Panc1 (cell line): Measurements from ENCODE around the gene CCN5. TPM values are rescaled to one million over a fixed set of nuclear protein-coding genes. Genes with fewer than 3 reads are reported as not detected.

Experiments
- ATAC-seq: fragments of 200-7000 bp; cut with Tn5 transposase; 2 replicates; pipeline ENCODE4 v1.9.1; 2020; ENCODE audit warnings: mild to moderate bottlenecking, moderate library complexity
- BruUV-seq: library from RNA; stranded (reverse); fragments of 400-500 nt; replicated peaks from 2 replicates; lab custom pipeline; 2021; lab: Mats Ljungman, UMichigan
- CTCF ChIA-PET: fragments of 300-600 bp; sonication (Branson Sonifier 250); formaldehyde crosslinking; loops from one replicate; lab custom pipeline; 2022; ENCODE audit warnings: antibody characterized with exemption; lab: Charles Lee
- POLR2A ChIA-PET: fragments of 300-600 bp; sonication (Branson Sonifier 250); formaldehyde crosslinking; loops from one replicate; lab custom pipeline; 2022; ENCODE audit warnings: antibody characterized with exemption; lab: Charles Lee
- DNase-seq: peaks from one replicate; pipeline ENCODE4 v3.0.0-alpha.2; 2010; ENCODE audit warnings: low read depth, low spot score
- H3K27ac ChIP-seq: 2 replicates; pipeline ENCODE4 v1.5.1; 2011; ENCODE audit warnings: mild to moderate bottlenecking, low read length, inconsistent platforms
- H3K27me3 ChIP-seq: fragments of 200-500 bp; sonication (Bioruptor generic); 2 replicates; pipeline ENCODE4 v1.6.0; 2014; ENCODE audit warnings: low read length, inconsistent platforms; ENCODE audit not compliant: control insufficient read depth, insufficient read depth
- H3K36me3 ChIP-seq: fragments of 200-500 bp; sonication (Bioruptor generic); 2 replicates; pipeline ENCODE4 v1.5.1; 2014; ENCODE audit warnings: inconsistent platforms, mild to moderate bottlenecking, low read length, moderate library complexity; ENCODE audit not compliant: control insufficient read depth, insufficient read depth
- H3K4me1 ChIP-seq: 2 replicates; pipeline ENCODE4 v1.5.1; 2011; ENCODE audit warnings: inconsistent platforms, mild to moderate bottlenecking, low read length, moderate library complexity; ENCODE audit not compliant: control insufficient read depth, insufficient read depth
- H3K4me3 ChIP-seq, 2 experiments: 2 replicates each; pipeline ENCODE4 v1.5.1; 2011 to 2012; ENCODE audit warnings: low read depth in 2 of 2, low read length in 2 of 2, mild to moderate bottlenecking in 2 of 2, inconsistent platforms in 1 of 2, moderate library complexity in 1 of 2
- H3K9me3 ChIP-seq: fragments of 200-500 bp; sonication (Bioruptor generic); 2 replicates; pipeline ENCODE4 v1.5.1; 2014; ENCODE audit warnings: low read depth, mild to moderate bottlenecking, inconsistent platforms, low read length, moderate library complexity; ENCODE audit not compliant: control insufficient read depth, insufficient read depth
- POLR2AphosphoS5 ChIP-seq: IDR thresholded peaks from 2 replicates; pipeline ENCODE4 v1.6.1; 2012; ENCODE audit warnings: mild to moderate bottlenecking, low read depth, low read length, moderate library complexity
- SIN3A ChIP-seq: IDR thresholded peaks from 2 replicates; pipeline ENCODE4 v1.6.1; 2012; ENCODE audit warnings: low read depth, mild to moderate bottlenecking, low read length, moderate library complexity, borderline replicate concordance; ENCODE audit not compliant: insufficient read depth
- TCF7L2 ChIP-seq: IDR thresholded peaks from 2 replicates; pipeline ENCODE4 v1.6.1; 2011; ENCODE audit warnings: mild to moderate bottlenecking, low read depth, low read length, inconsistent platforms
- in situ Hi-C: cut with HindIII; loops from 2 replicates; pipeline ENCODE4 v1.10.0; 2016; ENCODE audit warnings: low sequenced_read_pairs, low pct_unique_long_range_greater_than_20kb
- intact Hi-C: fragments of 100-400 bp; cut with micrococcal nuclease; formaldehyde crosslinking; loops from one replicate; pipeline ENCODE4 v1.10.0; 2022; ENCODE audit not compliant: unreplicated experiment
- total RNA-seq: library from RNA; stranded (reverse); gene quantifications from one replicate; pipeline ENCODE4 v1.2.1, GENCODE V29; 2021; ENCODE audit not compliant: unreplicated experiment
- TF ChIP-seq, protein P1 (sequence below), 2 experiments: IDR thresholded peaks; 2 replicates each; pipeline ENCODE4 v1.6.1; 2011 to 2012; ENCODE audit warnings: low read depth in 2 of 2, control low read depth in 1 of 2, low read length in 1 of 2, mild to moderate bottlenecking in 1 of 2, moderate library complexity in 1 of 2; ENCODE audit not compliant: insufficient read depth in 1 of 2
- TF ChIP-seq, protein P2 (sequence below): fragments of 450-650 bp; IDR thresholded peaks from 2 replicates; pipeline ENCODE4 v1.5.1; 2017; ENCODE audit warnings: mild to moderate bottlenecking

CCN5 gene
- total RNA-seq, 1 experiment from 2014 or later = 15.2 TPM

- peaks cover 40% of the 10 kb centered on the region for H3K4me1 ChIP-seq
- H3K27ac ChIP-seq = peak overlapping the region; percentile 99; the same call in 1 of the 2 replicates
- H3K36me3 ChIP-seq = no peaks in the 10 kb centered on the region
- TF ChIP-seq SIN3A (no peak), TCF7L2 (no peak), POLR2AphosphoS5 (no peak)
- TF ChIP-seq, protein P1, sequence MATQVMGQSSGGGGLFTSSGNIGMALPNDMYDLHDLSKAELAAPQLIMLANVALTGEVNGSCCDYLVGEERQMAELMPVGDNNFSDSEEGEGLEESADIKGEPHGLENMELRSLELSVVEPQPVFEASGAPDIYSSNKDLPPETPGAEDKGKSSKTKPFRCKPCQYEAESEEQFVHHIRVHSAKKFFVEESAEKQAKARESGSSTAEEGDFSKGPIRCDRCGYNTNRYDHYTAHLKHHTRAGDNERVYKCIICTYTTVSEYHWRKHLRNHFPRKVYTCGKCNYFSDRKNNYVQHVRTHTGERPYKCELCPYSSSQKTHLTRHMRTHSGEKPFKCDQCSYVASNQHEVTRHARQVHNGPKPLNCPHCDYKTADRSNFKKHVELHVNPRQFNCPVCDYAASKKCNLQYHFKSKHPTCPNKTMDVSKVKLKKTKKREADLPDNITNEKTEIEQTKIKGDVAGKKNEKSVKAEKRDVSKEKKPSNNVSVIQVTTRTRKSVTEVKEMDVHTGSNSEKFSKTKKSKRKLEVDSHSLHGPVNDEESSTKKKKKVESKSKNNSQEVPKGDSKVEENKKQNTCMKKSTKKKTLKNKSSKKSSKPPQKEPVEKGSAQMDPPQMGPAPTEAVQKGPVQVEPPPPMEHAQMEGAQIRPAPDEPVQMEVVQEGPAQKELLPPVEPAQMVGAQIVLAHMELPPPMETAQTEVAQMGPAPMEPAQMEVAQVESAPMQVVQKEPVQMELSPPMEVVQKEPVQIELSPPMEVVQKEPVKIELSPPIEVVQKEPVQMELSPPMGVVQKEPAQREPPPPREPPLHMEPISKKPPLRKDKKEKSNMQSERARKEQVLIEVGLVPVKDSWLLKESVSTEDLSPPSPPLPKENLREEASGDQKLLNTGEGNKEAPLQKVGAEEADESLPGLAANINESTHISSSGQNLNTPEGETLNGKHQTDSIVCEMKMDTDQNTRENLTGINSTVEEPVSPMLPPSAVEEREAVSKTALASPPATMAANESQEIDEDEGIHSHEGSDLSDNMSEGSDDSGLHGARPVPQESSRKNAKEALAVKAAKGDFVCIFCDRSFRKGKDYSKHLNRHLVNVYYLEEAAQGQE (IDR thresholded peaks at IDR 0.05; ENCODE audit: insufficient read depth in 1 of 2, low read depth in 2 of 2, low read length in 1 of 2) = no peak
- TF ChIP-seq, protein P2, sequence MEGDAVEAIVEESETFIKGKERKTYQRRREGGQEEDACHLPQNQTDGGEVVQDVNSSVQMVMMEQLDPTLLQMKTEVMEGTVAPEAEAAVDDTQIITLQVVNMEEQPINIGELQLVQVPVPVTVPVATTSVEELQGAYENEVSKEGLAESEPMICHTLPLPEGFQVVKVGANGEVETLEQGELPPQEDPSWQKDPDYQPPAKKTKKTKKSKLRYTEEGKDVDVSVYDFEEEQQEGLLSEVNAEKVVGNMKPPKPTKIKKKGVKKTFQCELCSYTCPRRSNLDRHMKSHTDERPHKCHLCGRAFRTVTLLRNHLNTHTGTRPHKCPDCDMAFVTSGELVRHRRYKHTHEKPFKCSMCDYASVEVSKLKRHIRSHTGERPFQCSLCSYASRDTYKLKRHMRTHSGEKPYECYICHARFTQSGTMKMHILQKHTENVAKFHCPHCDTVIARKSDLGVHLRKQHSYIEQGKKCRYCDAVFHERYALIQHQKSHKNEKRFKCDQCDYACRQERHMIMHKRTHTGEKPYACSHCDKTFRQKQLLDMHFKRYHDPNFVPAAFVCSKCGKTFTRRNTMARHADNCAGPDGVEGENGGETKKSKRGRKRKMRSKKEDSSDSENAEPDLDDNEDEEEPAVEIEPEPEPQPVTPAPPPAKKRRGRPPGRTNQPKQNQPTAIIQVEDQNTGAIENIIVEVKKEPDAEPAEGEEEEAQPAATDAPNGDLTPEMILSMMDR = no peak
- no TSS peak for BruUV-seq
- no peak overlapping the region for H3K4me3 ChIP-seq
- ChIA-PET CTCF (no interaction called here), POLR2A (no interaction called here)
- no peaks in the 10 kb centered on the region for H3K27me3 ChIP-seq
- no peaks in the 10 kb centered on the region; the same call in 1 of the 2 replicates for H3K9me3 ChIP-seq
- no peak for DNase-seq
- in situ Hi-C loops = no loop called here
- intact Hi-C loops = no loop called here
- no peak for ATAC-seq
Observed at GRCh38 chr20:44735816-44736169, 20.6 kb downstream of the CCN5 start.

DNA sequence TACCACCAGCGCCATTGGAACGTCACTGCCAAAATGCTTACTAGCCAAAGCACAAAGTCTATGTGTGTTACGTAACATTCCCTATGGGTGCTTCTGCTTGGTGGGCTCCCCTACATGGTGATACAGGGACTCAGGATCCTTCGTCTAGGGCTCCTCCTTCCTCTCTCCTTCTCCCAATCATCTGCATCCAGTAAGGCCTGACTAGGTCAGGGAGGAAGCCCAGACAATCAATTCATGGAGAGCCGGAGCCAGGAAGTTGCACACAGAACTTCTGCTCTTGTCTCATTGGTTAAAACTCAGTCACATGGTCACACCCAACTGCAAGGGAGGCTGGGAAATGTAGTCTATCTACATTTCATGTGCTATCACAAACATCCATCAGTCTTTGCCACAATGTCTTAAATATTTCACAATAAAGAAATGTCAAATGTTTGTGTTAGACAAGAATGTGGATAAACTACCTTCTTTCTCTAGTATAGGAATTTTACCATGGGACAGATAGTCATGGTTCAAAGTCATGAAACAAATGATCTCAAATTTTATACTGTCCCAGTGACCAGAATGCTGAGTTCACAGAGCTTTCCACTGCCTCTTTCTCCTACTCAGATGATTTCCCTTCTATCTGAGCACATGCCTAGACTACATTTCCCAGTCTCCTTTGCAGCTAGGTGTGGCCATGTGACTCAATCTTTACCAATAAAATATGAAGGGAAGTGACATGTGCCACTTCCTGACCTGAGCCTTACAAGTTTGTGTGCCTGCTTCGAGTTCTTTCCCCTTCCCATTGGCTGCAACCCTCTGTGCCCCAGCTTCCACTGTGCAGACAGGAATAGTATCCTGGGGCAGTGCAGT is 21.2 kb downstream of the CCN5 start:
- H3K27ac ChIP-seq = peak overlapping the region; percentile 99; the same call in 1 of the 2 replicates
- intact Hi-C loops = no loop called here
- DNase-seq = no peak
- no peaks in the 10 kb centered on the region for H3K36me3 ChIP-seq
- H3K9me3 ChIP-seq = no peaks in the 10 kb centered on the region; the same call in 1 of the 2 replicates
- peaks cover 35% of the 10 kb centered on the region for H3K4me1 ChIP-seq
- in situ Hi-C loops = no loop called here
- H3K4me3 ChIP-seq = no peak overlapping the region
- no peaks in the 10 kb centered on the region for H3K27me3 ChIP-seq
- POLR2A ChIA-PET = no interaction called here
- peak; percentile 28 for ATAC-seq
- CTCF ChIA-PET = interaction anchor here (0.5 to 0.6 kb wide), 2 partner anchors 77 to 126 kb away, joined by 5 to 9 read pairs; no protein-coding TSS in a partner anchor
- TF ChIP-seq, protein P1 (IDR thresholded peaks at IDR 0.05; ENCODE audit: insufficient read depth in 1 of 2, low read depth in 2 of 2, low read length in 1 of 2) = no peak
- TF ChIP-seq, protein P2 = no peak
- no peak for TF ChIP-seq POLR2AphosphoS5
- no peak for TF ChIP-seq SIN3A
- TF ChIP-seq TCF7L2 = no peak
- no TSS peak for BruUV-seq
